Spleen (tissue), 7 donors: ENCODE measurements around the gene MT1A.

Experiments
- POLR2A ChIP-seq, 3 donors: fragments of 450-650 bp; IDR thresholded peaks; one replicate each; pipeline ENCODE4 v1.5.1; 2017; ENCODE audit warnings: antibody characterized with exemption in 3 of 3, mild to moderate bottlenecking in 1 of 3
- POLR2AphosphoS5 ChIP-seq, 3 donors: sonication (generic); formaldehyde crosslinking; IDR thresholded peaks; one replicate each; pipeline ENCODE4 v1.5.1; 2017; ENCODE audit warnings: antibody characterized with exemption in 3 of 3
- TF ChIP-seq, protein P1 (sequence below), 11 experiments: fragments of 200-600 bp in 7 of 11; fragments of 450-650 bp in 4 of 11; sonication (generic) in 4 of 11; IDR thresholded peaks in 8 of 11; conservative IDR thresholded peaks in 3 of 11; 1 replicate in 7 of 11; 2 replicates in 4 of 11; pipeline versions ENCODE4 v1.4.0 to v1.8.0; 2016 to 2021; ENCODE audit warnings: antibody characterized with exemption in 11 of 11, inconsistent platforms in 4 of 11, mild to moderate bottlenecking in 1 of 11
- donor health status: DM: no; HTN: no; CAD: no; lungs with moderate emphysema.
- donor health status: DM: no; HTN: no; CAD: no.
- donor health status: DM: no; HTN: no; CAD: no.

DNA sequence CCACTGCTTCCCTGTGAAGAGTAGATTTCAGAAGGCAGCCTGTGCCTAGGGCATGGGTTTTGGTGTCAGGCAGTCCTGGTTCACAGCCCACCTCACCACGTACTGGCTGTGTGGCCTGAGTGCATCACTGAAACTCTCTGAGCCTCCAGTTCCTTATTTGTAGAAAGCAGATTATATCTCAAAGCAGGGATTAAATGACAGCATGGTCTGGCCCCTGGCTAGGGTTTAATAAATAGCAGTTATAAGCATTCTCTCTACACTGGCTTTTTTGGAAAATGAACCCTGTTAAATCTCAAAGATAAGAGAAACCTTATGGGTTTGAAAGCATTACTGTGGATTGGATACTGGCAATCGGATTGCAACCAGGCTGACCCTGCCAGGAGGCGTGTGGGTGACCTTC, 8.9 kb upstream of the MT1A start:
- TF ChIP-seq, protein P1, sequence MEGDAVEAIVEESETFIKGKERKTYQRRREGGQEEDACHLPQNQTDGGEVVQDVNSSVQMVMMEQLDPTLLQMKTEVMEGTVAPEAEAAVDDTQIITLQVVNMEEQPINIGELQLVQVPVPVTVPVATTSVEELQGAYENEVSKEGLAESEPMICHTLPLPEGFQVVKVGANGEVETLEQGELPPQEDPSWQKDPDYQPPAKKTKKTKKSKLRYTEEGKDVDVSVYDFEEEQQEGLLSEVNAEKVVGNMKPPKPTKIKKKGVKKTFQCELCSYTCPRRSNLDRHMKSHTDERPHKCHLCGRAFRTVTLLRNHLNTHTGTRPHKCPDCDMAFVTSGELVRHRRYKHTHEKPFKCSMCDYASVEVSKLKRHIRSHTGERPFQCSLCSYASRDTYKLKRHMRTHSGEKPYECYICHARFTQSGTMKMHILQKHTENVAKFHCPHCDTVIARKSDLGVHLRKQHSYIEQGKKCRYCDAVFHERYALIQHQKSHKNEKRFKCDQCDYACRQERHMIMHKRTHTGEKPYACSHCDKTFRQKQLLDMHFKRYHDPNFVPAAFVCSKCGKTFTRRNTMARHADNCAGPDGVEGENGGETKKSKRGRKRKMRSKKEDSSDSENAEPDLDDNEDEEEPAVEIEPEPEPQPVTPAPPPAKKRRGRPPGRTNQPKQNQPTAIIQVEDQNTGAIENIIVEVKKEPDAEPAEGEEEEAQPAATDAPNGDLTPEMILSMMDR (IDR thresholded peaks at IDR 0.05 in 8 of 11, conservative IDR thresholded peaks at IDR 0.05 in 3 of 11) = no peak
- no peak for TF ChIP-seq POLR2A (IDR thresholded peaks at IDR 0.05)
- no peak for TF ChIP-seq POLR2AphosphoS5 (IDR thresholded peaks at IDR 0.05)
